SH-SY5Y (cell line): Measurements from ENCODE around the gene PHC3.

Experiments
- GATA2 ChIP-seq: IDR thresholded peaks from 2 replicates; pipeline ENCODE4 v1.6.1; 2011; ENCODE audit warnings: mild to moderate bottlenecking, low read depth, low read length
- GATA3 ChIP-seq: IDR thresholded peaks from 2 replicates; pipeline ENCODE4 v1.6.1; 2011; ENCODE audit warnings: low read depth, mild to moderate bottlenecking, low read length, moderate library complexity

DNA sequence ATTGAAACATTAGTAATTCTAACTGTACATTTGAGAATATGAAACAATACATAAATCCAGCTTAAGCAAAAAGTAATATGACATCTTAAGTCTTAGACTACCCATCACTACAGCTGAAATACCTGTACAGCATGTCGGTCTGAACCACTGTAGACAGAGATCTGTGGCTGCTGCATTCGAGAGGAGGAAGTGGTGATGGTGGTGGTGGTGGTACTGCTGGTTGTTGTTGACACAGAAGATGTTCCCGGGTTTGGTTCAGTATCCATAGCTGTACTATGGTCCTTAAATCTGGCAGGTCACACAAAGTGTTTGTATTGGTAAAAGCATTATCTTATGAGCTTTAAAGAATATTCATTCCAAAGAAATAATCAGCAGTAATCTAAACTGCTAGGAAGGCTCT lies 2.9 kb downstream of the PHC3 start:
- TF ChIP-seq GATA3, result no peak
- TF ChIP-seq GATA2, result no peak
